Lower leg skin (tissue), 3 donors: Measurements from ENCODE around the gene TMEM87B.

Experiments
- CTCF ChIP-seq, 3 donors: fragments of 450-650 bp; IDR thresholded peaks; one replicate each; pipeline ENCODE4 v1.5.1; 2016; ENCODE audit warnings: antibody characterized with exemption in 3 of 3, mild to moderate bottlenecking in 3 of 3, moderate library complexity in 2 of 3
- POLR2A ChIP-seq, 2 donors: fragments of 450-650 bp; IDR thresholded peaks; one replicate each; pipeline ENCODE4 v1.6.1; 2016 to 2017; ENCODE audit warnings: antibody characterized with exemption in 2 of 2, mild to moderate bottlenecking in 1 of 2, moderate library complexity in 1 of 2

DNA sequence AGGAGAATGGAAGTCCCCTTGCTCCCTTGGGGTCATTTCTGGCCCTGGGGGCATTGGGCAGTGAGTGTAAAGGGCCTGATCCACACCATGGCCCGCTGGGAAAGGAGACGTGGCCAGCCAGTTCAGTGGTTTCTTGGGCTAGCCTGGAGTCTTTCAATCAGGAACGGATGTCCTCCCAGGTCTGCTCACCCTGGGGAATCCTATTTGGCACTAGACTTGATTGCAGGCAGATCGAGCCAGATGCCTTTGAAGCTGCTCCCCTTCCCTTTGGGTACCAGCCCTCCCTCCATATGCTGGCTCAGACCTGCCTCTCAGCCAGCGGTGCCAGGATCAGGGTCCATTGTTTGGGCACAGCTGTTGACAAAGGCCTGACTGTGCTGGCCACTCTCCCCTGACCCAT, 94.1 kb downstream of the TMEM87B start:
- no peak for TF ChIP-seq CTCF (IDR thresholded peaks at IDR 0.05)
- no peak for TF ChIP-seq POLR2A (IDR thresholded peaks at IDR 0.05)
